ENCODE results near the gene ACTN4.

The ACTN4 gene

GRCh38 chr19:38695832-38696728, 48.6 kb downstream of the ACTN4 start:
- DNase-seq (ENCODE audit: low spot score): no peak

GRCh38 chr19:38696729-38697055, 49.2 kb downstream of the ACTN4 start:
- DNase-seq (ENCODE audit: low spot score): no peak

- no peak for DNase-seq (ENCODE audit: low spot score)
Measured at GRCh38 chr19:38697197-38697596, 49.7 kb downstream of the ACTN4 start.

- no peak for DNase-seq (ENCODE audit: low spot score)
Measured at GRCh38 chr19:38697641-38698071, 50.2 kb downstream of the ACTN4 start.

- DNase-seq (ENCODE audit: low spot score): no peak
Measured at GRCh38 chr19:38698225-38699026, 51.0 kb downstream of the ACTN4 start.

DNA sequence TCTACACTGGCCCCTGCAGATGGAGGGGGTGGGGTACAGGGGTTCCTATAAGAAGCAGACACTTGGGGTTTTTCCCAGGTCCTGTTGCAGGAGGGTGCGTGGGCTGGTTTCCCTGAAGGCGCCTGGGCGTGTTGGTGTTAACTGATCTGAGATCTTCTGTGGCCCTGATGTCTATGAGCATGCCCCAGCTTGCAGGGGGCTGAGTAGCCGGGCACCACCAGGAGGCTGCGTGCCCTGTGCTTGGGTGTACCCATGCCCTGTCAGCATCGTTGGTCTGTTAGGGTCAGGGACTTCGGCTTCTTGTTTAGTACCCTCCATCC, 51.5 kb downstream of the ACTN4 start:
- DNase-seq (ENCODE audit: low spot score): no peak

GRCh38 chr19:38699647-38700349, 52.3 kb downstream of the ACTN4 start:
- no peak for DNase-seq (ENCODE audit: low spot score)

GRCh38 chr19:38700350-38700901, 53.0 kb downstream of the ACTN4 start:
- DNase-seq (ENCODE audit: low spot score): no peak

DNA sequence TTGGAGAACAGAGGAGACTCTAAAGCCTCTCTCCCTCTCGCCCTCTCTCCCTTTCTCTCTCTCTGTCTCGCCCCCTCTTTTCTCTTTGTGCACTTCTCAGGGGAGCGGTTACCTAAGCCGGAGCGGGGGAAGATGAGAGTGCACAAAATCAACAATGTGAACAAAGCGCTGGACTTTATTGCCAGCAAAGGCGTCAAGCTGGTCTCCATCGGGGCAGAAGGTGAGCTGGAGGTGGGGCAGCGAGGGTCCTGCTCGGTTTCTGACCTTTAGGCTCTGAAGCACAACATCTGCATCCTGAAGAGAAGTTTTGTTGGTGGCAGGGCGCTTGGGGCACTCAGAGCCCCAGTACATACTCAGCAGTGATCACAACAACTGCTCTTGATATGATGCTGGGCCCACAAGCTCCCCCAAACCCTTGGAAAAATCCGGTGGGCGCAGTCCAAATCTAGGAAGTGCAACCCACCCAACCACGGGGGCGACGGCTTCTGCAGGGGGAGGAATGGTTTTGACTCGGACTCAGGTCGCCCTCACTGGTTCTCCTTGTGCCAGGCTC, 53.5 kb downstream of the ACTN4 start:
- DNase-seq (ENCODE audit: low spot score): no peak

GRCh38 chr19:38701455-38702063, 54.1 kb downstream of the ACTN4 start:
- no peak for DNase-seq (ENCODE audit: low spot score)

DNA sequence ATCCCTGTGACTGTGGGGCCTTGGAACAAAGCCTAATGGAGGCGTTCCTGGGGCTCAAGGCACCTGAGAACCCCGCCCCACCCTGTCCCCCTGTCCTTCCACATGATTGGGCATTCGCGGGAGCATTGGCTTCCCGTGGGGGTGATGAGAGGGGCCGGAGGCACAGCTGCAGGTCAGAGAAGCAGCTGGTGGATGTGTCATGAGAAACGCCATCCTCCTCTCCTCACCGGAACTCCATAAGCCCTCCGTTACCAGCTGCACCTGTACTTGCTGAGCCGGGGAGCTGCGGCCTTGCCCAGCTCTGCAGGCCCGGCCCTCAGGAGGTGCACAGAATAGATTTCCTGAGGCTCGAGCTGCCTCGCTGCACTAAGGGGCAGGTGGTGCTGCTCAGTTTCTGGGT, 54.8 kb downstream of the ACTN4 start:
- no peak for DNase-seq (ENCODE audit: low spot score)

- DNase-seq (ENCODE audit: low spot score): no peak
Measured at GRCh38 chr19:38703509-38703908, 56.1 kb downstream of the ACTN4 start.

DNA sequence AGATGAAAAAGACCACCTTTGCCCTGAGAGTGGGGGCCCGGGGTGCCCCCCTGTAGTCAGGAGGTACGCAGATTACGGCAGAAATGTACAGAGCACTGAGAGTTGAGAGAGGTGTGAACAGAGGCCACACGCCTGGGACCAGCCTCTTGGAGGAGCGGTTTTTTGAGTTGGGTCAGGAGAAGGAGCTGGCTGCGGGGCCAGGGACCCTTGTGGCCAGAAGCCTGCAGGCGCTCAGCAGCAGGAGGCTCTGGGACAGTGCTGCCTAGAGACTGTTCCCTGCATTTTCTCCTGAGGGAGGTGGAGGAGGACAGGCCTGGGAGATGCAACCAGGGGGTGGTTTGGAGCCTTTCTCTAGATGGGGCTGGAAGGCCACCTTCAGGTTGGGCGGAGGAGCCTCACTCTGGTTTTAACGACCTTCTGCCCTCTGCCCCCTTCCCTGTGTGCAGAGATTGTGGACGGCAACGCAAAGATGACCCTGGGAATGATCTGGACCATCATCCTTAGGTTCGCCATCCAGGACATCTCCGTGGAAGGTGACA, 57.1 kb downstream of the ACTN4 start:
- no peak for DNase-seq (ENCODE audit: low spot score)

- no peak for DNase-seq (ENCODE audit: low spot score)
Measured at GRCh38 chr19:38705197-38706019, 58.0 kb downstream of the ACTN4 start.

DNA sequence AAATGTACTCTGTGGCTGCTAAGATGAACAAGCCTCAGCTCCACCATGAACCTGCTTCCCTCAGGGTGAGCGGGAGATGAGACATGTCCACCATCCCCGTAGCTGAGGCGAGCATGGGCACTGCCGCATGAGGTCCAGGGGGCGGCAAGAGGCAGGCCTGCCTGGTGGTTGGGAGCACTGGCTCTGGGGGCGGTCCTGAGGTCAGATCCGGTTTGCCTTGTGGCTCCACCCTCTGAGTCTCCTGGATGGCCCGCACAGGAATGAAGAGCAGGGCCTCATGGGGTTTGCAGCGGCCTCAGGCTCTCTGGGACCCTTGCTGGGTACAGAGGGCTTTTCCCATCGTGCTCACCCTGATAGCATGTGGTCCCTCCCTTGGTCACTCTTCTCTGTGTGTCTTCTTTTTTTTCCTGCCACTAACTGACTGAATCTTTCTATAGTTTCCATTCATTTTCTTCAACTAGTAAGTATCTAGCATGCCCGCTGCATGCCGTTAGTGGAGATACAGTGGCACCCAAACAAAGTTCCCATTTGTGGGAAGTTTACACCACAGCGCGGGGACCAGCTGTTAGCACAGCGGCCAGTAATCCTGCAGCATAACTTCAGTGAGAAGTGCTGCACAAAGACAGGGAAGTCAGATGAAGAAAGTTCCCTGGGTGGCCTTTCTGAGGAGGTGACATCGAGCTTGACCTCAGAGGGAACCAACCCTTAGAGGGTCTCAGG, 59.5 kb downstream of the ACTN4 start:
- no peak for DNase-seq (ENCODE audit: low spot score)

- no peak for DNase-seq (ENCODE audit: low spot score)
Measured at GRCh38 chr19:38707512-38708114, 60.2 kb downstream of the ACTN4 start.

DNA sequence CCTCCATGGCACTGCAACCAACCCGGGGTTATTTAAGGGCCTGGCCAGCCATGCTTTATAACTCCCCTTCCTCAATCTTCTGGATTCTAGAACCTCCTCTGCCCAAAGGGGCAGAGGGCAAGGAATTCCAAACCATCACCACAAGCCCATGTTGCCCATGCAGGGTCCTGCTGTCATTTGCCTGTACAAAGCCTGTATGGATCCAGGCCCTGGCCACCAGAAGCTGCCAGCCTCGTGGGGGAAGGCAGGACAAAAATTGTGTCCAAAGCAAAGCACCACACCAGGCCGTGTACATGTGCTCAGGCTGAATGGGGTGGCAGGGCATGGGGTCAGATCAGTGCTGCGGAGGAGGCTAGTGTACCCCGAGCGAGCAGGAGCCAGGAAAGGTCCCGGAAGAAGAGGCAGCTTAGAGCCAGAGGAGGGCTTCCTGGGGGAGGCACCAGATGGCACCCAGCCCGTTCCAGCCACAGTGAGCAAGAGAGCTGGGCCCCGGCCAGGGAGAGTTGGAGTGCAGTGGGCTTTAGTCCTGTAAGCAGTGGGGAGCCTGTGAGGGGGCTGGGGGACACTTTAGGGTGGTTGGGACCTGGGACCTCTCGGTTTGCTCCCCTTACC, 61.1 kb downstream of the ACTN4 start:
- no peak for DNase-seq (ENCODE audit: low spot score)

- no peak for DNase-seq (ENCODE audit: low spot score)
Measured at GRCh38 chr19:38709119-38709518, 61.7 kb downstream of the ACTN4 start.
